Left kidney (tissue), 2 donors: ENCODE measurements around the gene FXYD5. TPM values are rescaled to one million over a fixed set of nuclear protein-coding genes. Genes with fewer than 3 reads are reported as not detected.
"Not testable (repeated sequence)": the region's sequence is repeated elsewhere in the genome, so short reads cannot be mapped to it uniquely, and the experiment has no call there.

Experiments used
- DNase-seq: peaks from one replicate; pipeline ENCODE4 v3.0.0-alpha.2; 2013
- polyA plus RNA-seq: library from polyadenylated mRNA; unstranded; fragments of 120-200 nt; gene quantifications from one replicate; pipeline ENCODE4 v1.2.1, GENCODE V29; 2013; ENCODE audit not compliant: insufficient read length

Gene FXYD5
- polyA plus RNA-seq, 1 donor: 15.0 TPM

GRCh38 chr19:35136977-35137702, 17.4 kb upstream of the FXYD5 start:
- no peak for DNase-seq

DNA sequence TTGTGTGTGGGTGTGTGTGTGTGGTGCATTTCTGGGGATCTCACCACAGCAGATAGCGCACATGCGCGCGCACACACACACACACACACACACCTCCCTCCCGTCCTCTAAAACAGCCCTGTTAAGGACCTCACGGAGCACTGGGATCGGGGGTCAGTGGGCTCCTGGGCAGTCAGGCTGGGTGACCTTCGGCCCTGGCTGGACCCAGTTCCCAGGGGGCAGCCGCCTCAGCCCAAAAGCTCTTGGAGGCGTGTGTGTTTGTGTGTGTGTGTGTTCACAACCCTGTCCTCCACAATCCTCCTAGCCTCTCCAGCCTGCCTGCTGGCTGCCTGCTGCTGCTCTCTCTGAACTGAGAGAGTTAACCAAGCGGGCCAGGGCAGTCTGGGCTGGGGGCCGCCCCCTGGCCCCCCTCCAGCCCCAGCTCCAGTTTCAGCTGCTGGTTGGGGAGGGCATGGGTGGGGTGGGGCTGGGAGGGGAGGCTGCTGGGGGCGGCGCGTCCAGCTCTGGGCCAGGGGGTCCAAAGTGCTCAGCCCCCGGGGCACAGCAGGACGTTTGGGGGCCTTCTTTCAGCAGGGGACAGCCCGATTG, 16.1 kb upstream of the FXYD5 start, which contains the start of gene FXYD1:
Gene FXYD1 (plus strand): TSS at position 520 of the 588 bp plus-strand sequence. CDS start 1,256 bp downstream, outside the sequence.
- DNase-seq: no peak

DNA sequence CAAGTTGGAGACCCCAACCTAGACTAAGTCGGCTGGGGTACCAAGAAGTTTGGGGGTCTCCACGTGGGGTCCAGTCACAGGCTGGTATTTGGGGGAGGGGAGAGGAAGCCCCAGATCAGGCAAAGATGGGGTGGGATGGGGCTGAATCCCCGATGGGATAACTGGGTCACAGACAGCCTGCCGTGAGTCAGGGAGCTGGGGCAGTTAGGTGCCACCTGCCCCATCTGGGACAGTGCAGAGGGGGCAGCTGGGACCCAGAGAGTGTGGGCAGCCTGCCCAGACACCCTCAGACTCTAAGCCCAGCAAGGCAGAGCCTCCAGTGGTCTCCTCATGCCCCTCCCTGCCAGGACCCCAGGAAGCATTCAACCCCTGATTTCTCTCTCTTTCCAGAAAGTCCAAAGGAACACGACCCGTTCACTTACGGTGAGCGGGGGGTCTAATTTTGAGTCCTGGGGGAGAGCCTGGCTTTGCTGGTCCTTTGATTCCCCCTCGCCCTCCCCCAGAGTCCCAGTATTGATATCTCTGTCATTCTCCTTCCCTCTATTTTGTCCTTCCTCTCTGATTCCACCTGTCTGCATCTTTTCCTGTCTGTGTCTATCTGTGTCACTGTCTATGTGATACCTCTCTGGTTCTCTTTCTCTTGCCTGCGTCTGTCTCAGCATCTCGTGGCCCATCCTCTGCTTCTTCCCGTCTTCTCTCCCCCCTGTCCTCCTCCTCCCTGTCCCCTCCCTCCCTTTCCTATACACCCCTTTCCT, 14.2 kb upstream of the FXYD5 start:
- DNase-seq: no peak

- DNase-seq: peak; percentile 73
These were observed 13.3 kb upstream of the FXYD5 start for GRCh38 chr19:35140962-35141836.

GRCh38 chr19:35141837-35142605, 12.5 kb upstream of the FXYD5 start:
- DNase-seq: no peak

DNA sequence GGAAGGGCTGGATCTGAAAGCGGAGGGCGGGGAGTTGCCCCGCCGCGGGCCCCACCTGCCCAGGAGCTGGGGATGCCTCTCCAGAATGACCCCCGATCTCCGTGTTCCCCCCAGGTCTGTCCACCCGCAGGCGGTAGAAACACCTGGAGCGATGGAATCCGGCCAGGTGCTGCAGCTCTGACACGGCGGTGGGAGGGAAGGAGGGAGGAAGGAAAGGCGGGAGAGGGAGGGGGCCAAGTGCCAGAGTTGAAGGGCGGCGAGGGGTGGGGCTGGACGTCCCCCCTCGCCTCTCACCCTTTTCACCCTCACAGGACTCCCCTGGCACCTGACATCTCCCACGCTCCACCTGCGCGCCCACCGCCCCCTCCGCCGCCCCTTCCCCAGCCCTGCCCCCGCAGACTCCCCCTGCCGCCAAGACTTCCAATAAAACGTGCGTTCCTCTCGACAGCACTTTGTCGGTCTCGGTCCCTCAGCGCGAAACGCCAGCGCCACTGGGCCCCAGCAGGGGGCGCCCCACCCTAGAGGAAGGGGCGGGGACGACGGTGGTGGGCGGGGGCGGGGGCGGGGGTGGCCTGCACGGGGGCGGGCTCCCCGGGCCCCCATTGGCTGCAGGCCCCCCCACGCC, 11.8 kb upstream of the FXYD5 start:
- no peak for DNase-seq

DNA sequence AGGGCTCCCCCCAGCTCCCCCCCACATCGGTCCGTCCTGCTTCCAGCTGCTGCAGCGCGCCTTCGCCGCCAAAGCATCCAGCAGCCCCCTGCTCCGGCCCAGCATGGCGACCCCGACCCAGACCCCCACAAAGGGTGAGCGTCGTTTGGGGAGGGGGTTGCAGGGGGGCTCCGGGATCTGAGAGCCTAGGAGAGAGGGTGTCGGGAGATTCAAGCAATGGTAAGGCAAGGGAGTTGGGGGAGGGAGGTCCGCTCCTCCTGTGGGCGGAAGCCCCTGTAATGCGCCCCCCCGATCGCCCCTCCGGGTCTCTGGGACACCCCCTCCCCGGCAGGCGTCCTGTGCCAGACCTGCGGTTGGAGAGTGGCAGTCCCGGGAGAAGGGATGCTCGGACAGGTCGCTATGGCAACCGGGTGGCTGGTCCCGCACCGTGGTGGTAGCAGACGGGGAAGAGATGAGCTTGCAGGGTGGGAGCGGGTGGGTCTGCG, 11.3 kb upstream of the FXYD5 start, which contains the start of gene FXYD7:
Gene FXYD7 (plus strand): TSS at position 25 of the 485 bp plus-strand sequence. CDS start 79 bp downstream, at position 104.
- DNase-seq: no peak

GRCh38 chr19:35143818-35144217, 10.7 kb upstream of the FXYD5 start:
- no peak for DNase-seq

DNA sequence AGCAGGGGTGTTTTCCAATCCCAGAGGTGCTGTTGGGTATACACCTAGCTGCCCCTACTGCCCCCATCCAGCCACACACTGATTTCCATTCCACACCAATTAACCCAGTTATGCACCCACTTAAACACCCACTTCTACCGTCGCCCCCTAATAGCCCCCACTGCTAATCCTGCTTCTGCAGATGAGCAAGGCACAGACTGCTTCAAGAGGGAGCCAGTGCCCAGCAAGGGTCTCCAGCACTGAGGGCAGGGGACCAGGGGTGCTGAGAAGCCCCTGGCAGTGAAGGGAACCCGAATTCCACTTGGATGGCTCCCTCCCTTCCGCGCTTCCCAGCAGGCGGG, 10.3 kb upstream of the FXYD5 start:
- DNase-seq: no peak

GRCh38 chr19:35144600-35145436, 9.7 kb upstream of the FXYD5 start:
- DNase-seq: no peak

- DNase-seq: no peak
These were observed 7.6 kb upstream of the FXYD5 start for GRCh38 chr19:35146746-35147459.

GRCh38 chr19:35149463-35149862, 5.1 kb upstream of the FXYD5 start:
- no peak for DNase-seq

DNA sequence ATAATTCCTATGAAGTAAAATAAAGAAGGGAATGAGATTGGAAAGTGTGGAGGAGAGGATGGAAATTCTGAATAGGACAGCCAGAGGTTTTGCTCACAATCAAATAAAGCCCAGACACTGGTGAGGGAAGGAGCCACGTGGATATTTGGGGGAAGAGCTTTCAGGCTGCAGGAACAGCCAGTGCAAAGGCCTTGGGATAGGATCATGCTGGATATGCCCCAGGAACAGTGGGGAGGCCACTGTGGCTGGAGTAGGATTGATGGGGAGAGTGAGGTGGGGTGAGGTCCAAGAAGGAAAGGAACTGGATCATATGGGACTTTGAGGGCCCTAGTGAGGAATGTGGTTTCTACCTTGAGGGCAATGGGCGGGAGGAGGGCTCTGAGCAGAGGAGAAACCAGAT, 4.1 kb upstream of the FXYD5 start:
- DNase-seq: no peak

- DNase-seq: no peak
These were observed 3.1 kb upstream of the FXYD5 start for GRCh38 chr19:35151273-35152065.

DNA sequence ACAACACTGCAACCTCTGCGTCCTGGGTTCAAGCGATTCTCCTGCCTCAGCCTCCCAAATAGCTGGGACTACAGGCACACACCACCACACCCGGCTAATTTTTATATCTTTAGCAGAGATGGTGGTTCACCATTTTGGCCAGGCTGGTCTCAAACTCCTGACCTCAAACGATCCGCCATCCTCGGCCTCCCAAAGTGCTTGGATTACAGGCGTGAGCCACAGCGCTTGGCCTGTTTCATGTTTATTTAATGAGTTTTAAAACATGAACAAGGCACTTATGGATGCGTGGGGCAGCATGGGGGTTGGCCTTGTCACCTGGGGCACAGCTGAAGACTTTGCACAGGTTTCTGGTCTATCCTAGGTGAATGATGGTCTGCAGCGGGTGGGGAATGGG, 1.4 kb upstream of the FXYD5 start:
- DNase-seq: not testable (repeated sequence)

DNA sequence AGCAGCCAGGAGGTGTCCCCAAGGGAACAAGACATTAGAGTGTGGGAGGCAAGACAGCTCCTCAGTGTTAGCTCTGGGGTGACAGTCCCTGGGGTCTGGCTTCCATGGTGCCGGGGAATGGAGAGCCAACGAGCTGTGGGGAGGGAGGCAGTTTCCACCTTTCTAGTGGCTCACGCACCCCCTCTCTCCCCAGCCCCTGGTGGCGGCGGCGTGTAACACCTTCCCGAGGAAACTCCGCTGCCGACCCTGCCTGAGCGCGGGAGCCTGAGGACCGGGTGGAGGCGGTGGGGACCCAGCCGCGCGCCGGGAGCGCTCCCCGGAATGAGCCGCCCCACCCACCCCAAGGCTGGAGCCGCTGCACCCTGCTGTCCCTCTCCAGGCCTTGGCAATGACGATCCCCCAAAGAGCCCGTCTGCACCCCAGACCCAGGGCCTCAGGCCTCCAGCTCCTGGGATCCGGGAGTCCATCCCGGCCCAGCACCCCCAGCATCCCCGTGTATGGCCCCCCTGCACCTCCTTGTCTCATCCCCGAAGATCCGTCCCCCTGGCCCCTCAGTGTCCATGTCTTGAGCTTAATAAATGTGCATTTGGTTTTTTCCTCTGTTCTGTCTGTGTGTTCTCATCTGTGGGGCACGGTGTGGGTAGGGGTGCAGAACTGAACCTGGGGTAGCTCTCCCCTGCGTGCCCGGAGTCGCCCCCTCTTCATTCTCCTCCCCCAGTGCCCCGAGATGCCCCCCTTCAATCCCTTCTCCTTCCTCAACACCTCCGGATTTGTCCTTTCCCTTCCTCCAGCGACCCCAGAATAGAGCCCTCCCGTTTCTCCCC, 622 bp upstream of the FXYD5 start:
- no peak for DNase-seq

GRCh38 chr19:35155441-35155840, 906 bp downstream of the FXYD5 start:
- DNase-seq: no peak
